Panc1 (cell line): ENCODE results near the gene CACNA1D. TPM values are rescaled to one million over a fixed set of nuclear protein-coding genes. Genes with fewer than 3 reads are reported as not detected.

Experiments used
- ATAC-seq: fragments of 200-7000 bp; cut with Tn5 transposase; 2 replicates; pipeline ENCODE4 v1.9.1; 2020; ENCODE audit warnings: mild to moderate bottlenecking, moderate library complexity
- BruUV-seq: library from RNA; stranded (reverse); fragments of 400-500 nt; replicated peaks from 2 replicates; lab custom pipeline; 2021; lab: Mats Ljungman, UMichigan
- CTCF ChIA-PET: fragments of 300-600 bp; sonication (Branson Sonifier 250); formaldehyde crosslinking; loops from one replicate; lab custom pipeline; 2022; ENCODE audit warnings: antibody characterized with exemption; lab: Charles Lee
- POLR2A ChIA-PET: fragments of 300-600 bp; sonication (Branson Sonifier 250); formaldehyde crosslinking; loops from one replicate; lab custom pipeline; 2022; ENCODE audit warnings: antibody characterized with exemption; lab: Charles Lee
- DNase-seq: peaks from one replicate; pipeline ENCODE4 v3.0.0-alpha.2; 2010; ENCODE audit warnings: low read depth, low spot score
- H3K27ac ChIP-seq: 2 replicates; pipeline ENCODE4 v1.5.1; 2011; ENCODE audit warnings: mild to moderate bottlenecking, low read length, inconsistent platforms
- H3K27me3 ChIP-seq: fragments of 200-500 bp; sonication (Bioruptor generic); 2 replicates; pipeline ENCODE4 v1.6.0; 2014; ENCODE audit warnings: low read length, inconsistent platforms; ENCODE audit not compliant: control insufficient read depth, insufficient read depth
- H3K36me3 ChIP-seq: fragments of 200-500 bp; sonication (Bioruptor generic); 2 replicates; pipeline ENCODE4 v1.5.1; 2014; ENCODE audit warnings: inconsistent platforms, mild to moderate bottlenecking, low read length, moderate library complexity; ENCODE audit not compliant: control insufficient read depth, insufficient read depth
- H3K4me1 ChIP-seq: 2 replicates; pipeline ENCODE4 v1.5.1; 2011; ENCODE audit warnings: inconsistent platforms, mild to moderate bottlenecking, low read length, moderate library complexity; ENCODE audit not compliant: control insufficient read depth, insufficient read depth
- H3K4me3 ChIP-seq, 2 experiments: 2 replicates each; pipeline ENCODE4 v1.5.1; 2011 to 2012; ENCODE audit warnings: low read depth in 2 of 2, low read length in 2 of 2, mild to moderate bottlenecking in 2 of 2, inconsistent platforms in 1 of 2, moderate library complexity in 1 of 2
- H3K9me3 ChIP-seq: fragments of 200-500 bp; sonication (Bioruptor generic); 2 replicates; pipeline ENCODE4 v1.5.1; 2014; ENCODE audit warnings: low read depth, mild to moderate bottlenecking, inconsistent platforms, low read length, moderate library complexity; ENCODE audit not compliant: control insufficient read depth, insufficient read depth
- POLR2AphosphoS5 ChIP-seq: IDR thresholded peaks from 2 replicates; pipeline ENCODE4 v1.6.1; 2012; ENCODE audit warnings: mild to moderate bottlenecking, low read depth, low read length, moderate library complexity
- REST ChIP-seq, 2 experiments: IDR thresholded peaks; 2 replicates each; pipeline ENCODE4 v1.6.1; 2011 to 2012; ENCODE audit warnings: low read depth in 2 of 2, control low read depth in 1 of 2, low read length in 1 of 2, mild to moderate bottlenecking in 1 of 2, moderate library complexity in 1 of 2; ENCODE audit not compliant: insufficient read depth in 1 of 2
- SIN3A ChIP-seq: IDR thresholded peaks from 2 replicates; pipeline ENCODE4 v1.6.1; 2012; ENCODE audit warnings: low read depth, mild to moderate bottlenecking, low read length, moderate library complexity, borderline replicate concordance; ENCODE audit not compliant: insufficient read depth
- TCF7L2 ChIP-seq: IDR thresholded peaks from 2 replicates; pipeline ENCODE4 v1.6.1; 2011; ENCODE audit warnings: mild to moderate bottlenecking, low read depth, low read length, inconsistent platforms
- in situ Hi-C: cut with HindIII; loops from 2 replicates; pipeline ENCODE4 v1.10.0; 2016; ENCODE audit warnings: low sequenced_read_pairs, low pct_unique_long_range_greater_than_20kb
- intact Hi-C: fragments of 100-400 bp; cut with micrococcal nuclease; formaldehyde crosslinking; loops from one replicate; pipeline ENCODE4 v1.10.0; 2022; ENCODE audit not compliant: unreplicated experiment
- total RNA-seq: library from RNA; stranded (reverse); gene quantifications from one replicate; pipeline ENCODE4 v1.2.1, GENCODE V29; 2021; ENCODE audit not compliant: unreplicated experiment
- TF ChIP-seq, protein P1 (sequence below): fragments of 450-650 bp; IDR thresholded peaks from 2 replicates; pipeline ENCODE4 v1.5.1; 2017; ENCODE audit warnings: mild to moderate bottlenecking

Gene CACNA1D
- total RNA-seq, 1 experiment from 2014 or later: 23.0 TPM

DNA sequence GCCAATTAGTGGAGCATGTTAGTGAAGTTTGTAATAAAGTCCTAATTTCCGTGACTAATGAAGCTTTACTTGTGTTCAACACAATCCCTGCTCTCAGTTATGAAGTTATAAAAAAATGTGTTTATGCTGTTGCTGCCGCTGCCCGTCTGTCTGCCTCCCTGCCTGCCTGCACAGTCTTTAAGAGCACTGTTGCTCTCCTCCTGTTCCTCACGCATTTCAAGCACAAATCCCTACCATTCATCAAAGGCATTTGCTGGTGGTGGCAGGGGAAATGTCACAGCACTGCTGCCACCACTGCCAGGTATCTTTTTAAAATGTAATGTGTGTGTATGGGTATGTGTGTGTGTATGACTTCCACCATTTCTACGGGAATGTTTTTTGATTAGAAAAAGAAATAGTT lies 58.8 kb downstream of the CACNA1D start:
- no peak for DNase-seq
- Histone ChIP-seq H3K36me3 (no peaks in the 10 kb centered on the region), H3K27me3 (no peaks in the 10 kb centered on the region), H3K9me3 (no peaks in the 10 kb centered on the region), H3K27ac (no peak overlapping the region), H3K4me3 (no peak overlapping the region), H3K4me1 (no peaks in the 10 kb centered on the region)
- intact Hi-C loops (no loop called here), in situ Hi-C loops (no loop called here)
- no peak for ATAC-seq
- TF ChIP-seq, protein P1, sequence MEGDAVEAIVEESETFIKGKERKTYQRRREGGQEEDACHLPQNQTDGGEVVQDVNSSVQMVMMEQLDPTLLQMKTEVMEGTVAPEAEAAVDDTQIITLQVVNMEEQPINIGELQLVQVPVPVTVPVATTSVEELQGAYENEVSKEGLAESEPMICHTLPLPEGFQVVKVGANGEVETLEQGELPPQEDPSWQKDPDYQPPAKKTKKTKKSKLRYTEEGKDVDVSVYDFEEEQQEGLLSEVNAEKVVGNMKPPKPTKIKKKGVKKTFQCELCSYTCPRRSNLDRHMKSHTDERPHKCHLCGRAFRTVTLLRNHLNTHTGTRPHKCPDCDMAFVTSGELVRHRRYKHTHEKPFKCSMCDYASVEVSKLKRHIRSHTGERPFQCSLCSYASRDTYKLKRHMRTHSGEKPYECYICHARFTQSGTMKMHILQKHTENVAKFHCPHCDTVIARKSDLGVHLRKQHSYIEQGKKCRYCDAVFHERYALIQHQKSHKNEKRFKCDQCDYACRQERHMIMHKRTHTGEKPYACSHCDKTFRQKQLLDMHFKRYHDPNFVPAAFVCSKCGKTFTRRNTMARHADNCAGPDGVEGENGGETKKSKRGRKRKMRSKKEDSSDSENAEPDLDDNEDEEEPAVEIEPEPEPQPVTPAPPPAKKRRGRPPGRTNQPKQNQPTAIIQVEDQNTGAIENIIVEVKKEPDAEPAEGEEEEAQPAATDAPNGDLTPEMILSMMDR: no peak
- TF ChIP-seq POLR2AphosphoS5 (no peak), TCF7L2 (no peak), REST (IDR thresholded peaks at IDR 0.05; ENCODE audit: insufficient read depth in 1 of 2, low read depth in 2 of 2, low read length in 1 of 2) (no peak), SIN3A (no peak)
- no TSS peak for BruUV-seq
- ChIA-PET POLR2A (no interaction called here), CTCF (no interaction called here)

DNA sequence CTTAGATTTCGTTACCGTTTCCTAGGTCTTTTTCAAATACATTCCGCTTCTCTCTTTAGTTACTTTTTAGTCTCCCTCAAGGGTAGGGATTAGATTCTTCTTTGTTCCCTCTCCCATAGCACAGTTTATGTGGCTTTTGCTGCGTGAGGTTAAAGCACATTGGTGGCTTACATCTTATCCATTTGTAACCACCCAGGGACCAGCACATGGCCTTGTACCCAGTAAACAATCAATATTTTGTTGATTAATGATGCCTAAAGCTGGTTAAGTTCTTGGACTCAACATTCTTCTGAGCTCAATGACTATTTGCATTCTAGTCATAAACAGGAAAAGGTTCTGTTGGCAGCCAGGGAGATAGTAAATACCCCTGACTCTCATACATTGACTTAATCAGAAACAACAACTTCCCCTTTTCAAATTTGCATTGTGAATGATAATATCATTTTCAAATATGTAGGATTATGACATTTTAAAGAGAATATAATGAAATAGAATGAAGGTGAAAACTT lies 60.2 kb downstream of the CACNA1D start:
- no peaks in the 10 kb centered on the region for H3K36me3 ChIP-seq
- ChIA-PET CTCF (no interaction called here), POLR2A (no interaction called here)
- H3K9me3 ChIP-seq: no peaks in the 10 kb centered on the region
- in situ Hi-C loops: no loop called here
- H3K27me3 ChIP-seq: no peaks in the 10 kb centered on the region
- ATAC-seq: no peak
- no peak for DNase-seq
- TF ChIP-seq TCF7L2 (no peak), REST (IDR thresholded peaks at IDR 0.05; ENCODE audit: insufficient read depth in 1 of 2, low read depth in 2 of 2, low read length in 1 of 2) (no peak), POLR2AphosphoS5 (no peak), SIN3A (no peak)
- TF ChIP-seq, protein P1: no peak
- H3K4me1 ChIP-seq: no peaks in the 10 kb centered on the region
- no peak overlapping the region for H3K4me3 ChIP-seq
- H3K27ac ChIP-seq: no peak overlapping the region
- intact Hi-C loops: no loop called here
- BruUV-seq: no TSS peak
